Measurements from ENCODE around the gene CTAG1A. TPM values are rescaled to one million over a fixed set of nuclear protein-coding genes. Genes with fewer than 3 reads are reported as not detected.

The CTAG1A gene
- polyA plus RNA-seq, 2 of the 4 experiments (the other 2 are of a cell fraction): not detected

DNA sequence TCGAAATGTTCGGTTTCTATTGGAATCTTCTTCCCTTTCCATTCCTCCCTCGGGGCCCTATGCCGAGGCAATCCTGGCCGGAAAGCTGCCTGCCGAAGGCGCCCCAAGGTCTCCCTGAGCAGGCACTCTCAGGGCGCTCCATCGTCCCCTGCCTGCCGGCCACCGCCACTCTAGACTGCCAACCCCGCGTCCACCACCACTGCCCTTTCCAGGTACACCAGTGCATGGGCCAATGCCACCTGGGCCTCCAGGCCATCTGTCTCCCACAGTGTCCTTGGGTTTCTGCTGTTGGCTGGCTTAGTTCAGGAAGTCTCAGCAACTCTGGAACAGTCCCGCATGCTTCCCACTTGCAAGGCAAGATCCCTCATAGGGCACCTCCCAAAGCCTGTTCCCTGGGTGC lies 14.6 kb downstream of the CTAG1A start:
- POLR2A ChIA-PET: no interaction called here
- no peak overlapping the region for H3K4me3 ChIP-seq
- H3K9me3 ChIP-seq: no peaks in the 10 kb centered on the region
- FAIRE-seq (no peak), DNase-seq (ENCODE audit: low read depth in 1 of 2, low spot score in 1 of 2) (no peak), ATAC-seq (no peak)
- peaks cover 11% of the 10 kb centered on the region for H3K4me1 ChIP-seq
- CTCF ChIA-PET: interaction anchor here (1.1 to 1.6 kb wide), 3 partner anchors 12 to 149 kb away, joined by 3 to 6 read pairs (median 5); no protein-coding TSS in a partner anchor
- WGBS (ENCODE audit: missing lambda C conversion rate): 84% methylated on average over 9 of the region's 14 CpGs
- no peak overlapping the region for H3K4me2 ChIP-seq
- no peak for TF ChIP-seq EP300 (IDR thresholded peaks at IDR 0.05)
- TF ChIP-seq ZNF302 (CRISPR knock-in tag; IDR thresholded peaks at IDR 0.05): no peak
- no peak for TF ChIP-seq NPAS2 (CRISPR knock-in tag; IDR thresholded peaks at IDR 0.05; ENCODE audit: borderline replicate concordance)
- no peak for TF ChIP-seq MYC (IDR thresholded peaks at IDR 0.05; ENCODE audit: borderline replicate concordance, low read length)
- no peak for TF ChIP-seq FOXS1 (CRISPR knock-in tag; IDR thresholded peaks at IDR 0.05)
- no peak for TF ChIP-seq MAZ (IDR thresholded peaks at IDR 0.05; ENCODE audit: borderline replicate concordance, low read depth, low read length)
- TF ChIP-seq HOXB13 (CRISPR knock-in tag; IDR thresholded peaks at IDR 0.05; ENCODE audit: low read depth): no peak
- TF ChIP-seq CHD2 (IDR thresholded peaks at IDR 0.05; ENCODE audit: low read length, partially characterized antibody): no peak
- TF ChIP-seq RCOR1 (IDR thresholded peaks at IDR 0.05; ENCODE audit: low read depth, low read length): no peak
- no peak for TF ChIP-seq ESRRA (IDR thresholded peaks at IDR 0.05; ENCODE audit: borderline replicate concordance, low read length)
- TF ChIP-seq, protein P1, sequence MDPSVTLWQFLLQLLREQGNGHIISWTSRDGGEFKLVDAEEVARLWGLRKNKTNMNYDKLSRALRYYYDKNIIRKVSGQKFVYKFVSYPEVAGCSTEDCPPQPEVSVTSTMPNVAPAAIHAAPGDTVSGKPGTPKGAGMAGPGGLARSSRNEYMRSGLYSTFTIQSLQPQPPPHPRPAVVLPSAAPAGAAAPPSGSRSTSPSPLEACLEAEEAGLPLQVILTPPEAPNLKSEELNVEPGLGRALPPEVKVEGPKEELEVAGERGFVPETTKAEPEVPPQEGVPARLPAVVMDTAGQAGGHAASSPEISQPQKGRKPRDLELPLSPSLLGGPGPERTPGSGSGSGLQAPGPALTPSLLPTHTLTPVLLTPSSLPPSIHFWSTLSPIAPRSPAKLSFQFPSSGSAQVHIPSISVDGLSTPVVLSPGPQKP (IDR thresholded peaks at IDR 0.05; ENCODE audit: low read depth, low read length): no peak
- TF ChIP-seq EHF (CRISPR knock-in tag; IDR thresholded peaks at IDR 0.05): no peak
- TF ChIP-seq CBX8 (IDR thresholded peaks at IDR 0.05): no peak
- TF ChIP-seq CEBPB (IDR thresholded peaks at IDR 0.05): no peak
- TF ChIP-seq HDAC2 (IDR thresholded peaks at IDR 0.05): no peak
- no peak for TF ChIP-seq MAFK (IDR thresholded peaks at IDR 0.05; ENCODE audit: partially characterized antibody)
- no peak for TF ChIP-seq TP53 (CRISPR knock-in tag; IDR thresholded peaks at IDR 0.05)
- no peak for TF ChIP-seq RFX5 (IDR thresholded peaks at IDR 0.05)
- H3K27ac ChIP-seq: no peak overlapping the region

DNA sequence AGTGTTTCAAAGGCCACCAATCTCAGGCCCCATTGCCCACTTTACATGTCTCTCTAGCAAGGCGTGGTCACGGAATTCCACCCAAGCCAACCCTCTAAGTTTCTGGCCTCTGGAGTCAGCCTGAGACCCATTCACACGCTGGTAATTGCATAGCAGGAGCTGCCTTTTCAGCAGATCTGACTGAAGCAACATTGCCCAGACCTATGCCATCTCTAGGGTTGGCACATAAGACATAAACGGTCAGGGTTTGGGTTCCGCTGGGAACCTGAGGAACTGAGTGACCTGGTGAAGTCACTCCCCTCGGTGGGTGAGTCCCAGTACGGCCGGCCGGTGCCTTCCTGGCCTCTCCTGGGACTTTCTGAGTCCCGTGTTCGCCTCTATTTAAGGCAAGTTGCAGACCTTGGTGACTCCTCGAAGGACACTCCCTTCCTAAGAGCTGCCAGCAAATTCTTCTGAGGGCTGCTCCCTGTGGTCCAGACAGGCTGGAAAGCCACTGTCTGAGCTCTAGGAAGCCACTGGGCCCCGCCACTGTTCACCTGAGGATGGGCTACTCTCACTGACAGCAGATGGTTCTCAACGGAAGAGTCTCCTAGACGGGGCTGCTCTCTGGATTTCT lies 15.9 kb downstream of the CTAG1A start:
- WGBS (ENCODE audit: missing lambda C conversion rate): 76% methylated on average over 14 of the region's 15 CpGs
- no peak for FAIRE-seq
- Histone ChIP-seq H3K4me1 (peaks cover 12% of the 10 kb centered on the region), H3K27ac (no peak overlapping the region), H3K9me3 (no peaks in the 10 kb centered on the region), H3K4me2 (no peak overlapping the region), H3K4me3 (no peak overlapping the region)
- no peak for DNase-seq (ENCODE audit: low read depth in 1 of 2, low spot score in 1 of 2)
- ChIA-PET POLR2A (no interaction called here), CTCF (interaction anchor here (1.6 kb wide), 1 partner anchor 148 kb away, joined by 6 read pairs; no protein-coding TSS in a partner anchor)
- TF ChIP-seq MAZ (IDR thresholded peaks at IDR 0.05; ENCODE audit: borderline replicate concordance, low read depth, low read length) (no peak), HOXB13 (CRISPR knock-in tag; IDR thresholded peaks at IDR 0.05; ENCODE audit: low read depth) (no peak), POLR2A (IDR thresholded peaks at IDR 0.05; ENCODE audit: low read length) (no peak), CBX8 (IDR thresholded peaks at IDR 0.05) (no peak), ZSCAN20 (CRISPR knock-in tag; IDR thresholded peaks at IDR 0.05) (no peak), MYC (IDR thresholded peaks at IDR 0.05; ENCODE audit: borderline replicate concordance, low read length) (no peak), EP300 (IDR thresholded peaks at IDR 0.05) (no peak), SREBF2 (IDR thresholded peaks at IDR 0.05) (no peak), RNF2 (IDR thresholded peaks at IDR 0.05; ENCODE audit: borderline replicate concordance, low read depth) (no peak), CHD4 (IDR thresholded peaks at IDR 0.05; ENCODE audit: borderline replicate concordance) (no peak), NR3C1 (IDR thresholded peaks at IDR 0.05) (no peak), NPAS2 (CRISPR knock-in tag; IDR thresholded peaks at IDR 0.05; ENCODE audit: borderline replicate concordance) (no peak), FOXS1 (CRISPR knock-in tag; IDR thresholded peaks at IDR 0.05) (no peak), HEYL (CRISPR knock-in tag; IDR thresholded peaks at IDR 0.05) (no peak)
- TF ChIP-seq, protein P2, sequence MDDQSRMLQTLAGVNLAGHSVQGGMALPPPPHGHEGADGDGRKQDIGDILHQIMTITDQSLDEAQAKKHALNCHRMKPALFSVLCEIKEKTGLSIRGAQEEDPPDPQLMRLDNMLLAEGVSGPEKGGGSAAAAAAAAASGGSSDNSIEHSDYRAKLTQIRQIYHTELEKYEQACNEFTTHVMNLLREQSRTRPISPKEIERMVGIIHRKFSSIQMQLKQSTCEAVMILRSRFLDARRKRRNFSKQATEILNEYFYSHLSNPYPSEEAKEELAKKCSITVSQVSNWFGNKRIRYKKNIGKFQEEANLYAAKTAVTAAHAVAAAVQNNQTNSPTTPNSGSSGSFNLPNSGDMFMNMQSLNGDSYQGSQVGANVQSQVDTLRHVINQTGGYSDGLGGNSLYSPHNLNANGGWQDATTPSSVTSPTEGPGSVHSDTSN (IDR thresholded peaks at IDR 0.05): no peak
- TF ChIP-seq, protein P3, sequence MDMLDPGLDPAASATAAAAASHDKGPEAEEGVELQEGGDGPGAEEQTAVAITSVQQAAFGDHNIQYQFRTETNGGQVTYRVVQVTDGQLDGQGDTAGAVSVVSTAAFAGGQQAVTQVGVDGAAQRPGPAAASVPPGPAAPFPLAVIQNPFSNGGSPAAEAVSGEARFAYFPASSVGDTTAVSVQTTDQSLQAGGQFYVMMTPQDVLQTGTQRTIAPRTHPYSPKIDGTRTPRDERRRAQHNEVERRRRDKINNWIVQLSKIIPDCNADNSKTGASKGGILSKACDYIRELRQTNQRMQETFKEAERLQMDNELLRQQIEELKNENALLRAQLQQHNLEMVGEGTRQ (IDR thresholded peaks at IDR 0.05): no peak
- no peak; a peak in 1 of 6 replicates for ATAC-seq
